GM21447 (cell line): Measurements from ENCODE around the gene LNX1.

Experiments
- ATAC-seq: cut with Tn5 transposase; IDR thresholded peaks from one replicate; pipeline ENCODE4 v1.9.1; 2021; ENCODE audit not compliant: unreplicated experiment

LNX1 gene

GRCh38 chr4:53501561-53501960, 89.7 kb downstream of the LNX1 start:
- no peak for ATAC-seq

GRCh38 chr4:53500546-53500945, 90.7 kb downstream of the LNX1 start:
- no peak for ATAC-seq

- ATAC-seq = no peak
Measured at GRCh38 chr4:53499791-53500190, 91.5 kb downstream of the LNX1 start.

GRCh38 chr4:53498706-53499105, 92.6 kb downstream of the LNX1 start:
- no peak for ATAC-seq

DNA sequence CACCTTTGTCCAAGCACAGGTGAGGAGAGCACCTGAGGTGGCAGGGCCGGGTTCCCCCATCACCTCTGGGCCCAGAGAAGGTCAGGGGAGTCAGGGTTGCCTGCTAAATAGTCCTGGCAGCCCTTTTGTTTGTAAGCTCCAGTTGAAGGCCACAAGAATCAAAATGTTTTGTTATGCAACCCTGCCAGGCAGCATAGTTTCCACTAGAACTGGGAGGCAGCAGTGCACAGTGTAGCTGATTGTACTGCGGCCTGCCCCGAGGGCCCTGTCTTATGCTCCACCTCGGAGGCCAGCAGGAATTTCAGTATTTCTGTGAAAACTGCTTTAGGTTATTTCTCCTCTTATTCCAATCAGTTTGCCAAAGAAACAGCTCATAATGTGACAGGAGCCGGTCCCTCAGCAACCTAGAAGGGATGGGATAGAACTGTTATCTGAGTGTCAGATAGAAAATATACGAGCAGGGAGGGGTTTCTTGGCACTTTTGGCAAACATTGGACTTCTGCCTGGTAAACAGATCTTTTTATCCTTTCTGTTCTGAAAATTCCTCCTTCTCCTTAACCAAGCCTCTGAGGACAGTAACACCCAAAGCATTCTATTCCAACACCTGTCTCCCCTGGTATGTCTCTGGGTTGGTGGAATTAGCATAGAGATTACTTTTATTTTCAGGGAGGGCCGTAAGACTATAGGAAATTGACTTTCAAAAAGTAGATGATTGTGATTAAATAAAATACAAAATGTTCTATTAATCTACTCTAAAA, 93.6 kb downstream of the LNX1 start:
- ATAC-seq = no peak

DNA sequence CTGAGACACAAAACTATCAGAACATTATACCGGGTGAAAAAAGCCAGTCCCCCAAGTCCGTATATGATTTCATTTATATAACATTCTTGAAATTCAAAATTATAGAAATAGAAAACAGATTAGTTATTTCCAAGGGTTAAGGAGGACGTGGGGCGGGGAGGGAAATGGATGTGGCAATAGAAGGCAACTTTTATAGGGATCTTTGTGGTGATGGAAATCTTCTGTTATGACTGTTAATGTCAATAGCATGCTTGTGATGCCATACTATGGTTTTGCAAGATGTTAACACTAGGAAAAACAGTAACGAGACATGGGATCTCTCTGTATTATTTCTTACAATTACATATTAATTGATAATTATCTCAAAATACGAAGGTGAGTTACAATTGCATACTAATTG, 96.4 kb downstream of the LNX1 start:
- ATAC-seq = no peak

- ATAC-seq = no peak
Measured at GRCh38 chr4:53490965-53491622, 100.2 kb downstream of the LNX1 start.

DNA sequence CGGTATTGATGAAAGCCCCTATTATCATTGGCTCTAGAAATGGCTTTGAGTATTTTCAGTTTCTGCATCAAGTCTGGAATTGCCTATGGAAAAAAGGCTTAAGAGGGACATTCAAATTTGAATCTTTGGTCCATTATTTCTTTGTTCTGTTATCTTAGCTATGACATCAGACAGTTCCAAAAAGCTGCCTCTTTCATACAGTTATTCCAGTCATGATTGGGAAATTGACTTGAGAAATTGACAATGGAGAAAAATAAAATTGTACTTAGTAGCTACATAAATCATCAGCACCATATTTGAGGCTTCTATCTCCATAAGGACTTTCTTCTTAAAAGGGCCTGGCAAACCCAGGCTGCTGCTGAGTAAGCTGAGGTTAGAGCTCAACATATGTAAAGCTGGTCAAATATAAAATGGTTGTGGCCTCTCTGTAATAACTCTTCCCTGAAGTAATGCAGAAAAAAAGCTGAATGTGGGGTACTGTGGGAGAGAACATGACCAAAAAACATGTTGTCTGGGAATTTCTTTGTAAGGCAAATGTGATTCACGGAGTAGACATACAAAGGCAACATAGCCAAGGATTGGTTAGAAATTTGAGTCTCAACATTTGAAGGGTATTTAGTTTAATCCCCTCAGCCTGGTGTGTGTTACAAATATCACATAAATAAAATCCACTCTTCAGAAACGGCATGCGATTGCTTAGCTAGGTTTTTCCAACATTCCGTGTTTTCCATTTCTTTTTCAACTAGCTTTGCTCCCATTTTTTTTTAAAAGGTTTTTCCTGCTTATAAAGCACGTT, 100.9 kb downstream of the LNX1 start:
- ATAC-seq = no peak

GRCh38 chr4:53489279-53489889, 101.9 kb downstream of the LNX1 start:
- ATAC-seq = no peak

- no peak for ATAC-seq
Measured at GRCh38 chr4:53487766-53488165, 103.5 kb downstream of the LNX1 start.

DNA sequence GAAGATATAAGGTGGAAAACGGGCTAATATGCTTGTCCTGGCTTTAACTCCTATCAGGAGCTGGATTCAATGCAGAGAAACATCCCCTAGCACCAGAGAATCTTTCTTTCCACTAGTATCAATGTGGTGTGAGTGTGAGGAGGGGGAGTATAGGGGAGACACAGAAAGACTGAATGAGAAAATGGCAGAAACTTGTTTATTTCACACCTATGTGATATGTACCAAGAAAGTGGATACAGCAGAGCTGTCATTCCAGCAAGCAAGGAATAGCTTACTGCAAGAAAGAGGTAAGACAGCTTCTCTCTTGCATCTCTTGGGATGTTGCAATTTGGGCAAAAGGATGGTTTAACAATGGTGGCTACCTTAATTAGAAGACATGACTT, 105.6 kb downstream of the LNX1 start:
- no peak for ATAC-seq

- no peak for ATAC-seq
Measured at GRCh38 chr4:53484911-53485657, 106.2 kb downstream of the LNX1 start.

DNA sequence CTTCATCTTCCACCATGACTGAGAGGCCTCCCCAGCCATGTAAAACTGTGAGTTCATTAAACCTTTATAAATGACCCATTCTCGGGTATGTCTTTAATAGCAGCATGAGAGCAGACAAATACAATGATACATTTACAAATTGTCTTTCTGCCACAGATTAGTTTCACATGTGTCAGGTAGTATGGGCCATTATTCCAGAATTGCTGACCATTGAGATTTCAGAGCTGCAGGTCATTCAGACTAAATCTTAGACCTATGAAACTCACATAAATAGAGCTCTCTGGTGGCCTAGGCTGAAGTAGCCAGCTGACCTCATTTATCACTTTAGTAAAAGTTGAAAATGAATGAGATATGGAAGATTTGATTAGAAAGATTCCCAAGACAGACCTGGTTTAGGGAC, 108.0 kb downstream of the LNX1 start:
- no peak for ATAC-seq

DNA sequence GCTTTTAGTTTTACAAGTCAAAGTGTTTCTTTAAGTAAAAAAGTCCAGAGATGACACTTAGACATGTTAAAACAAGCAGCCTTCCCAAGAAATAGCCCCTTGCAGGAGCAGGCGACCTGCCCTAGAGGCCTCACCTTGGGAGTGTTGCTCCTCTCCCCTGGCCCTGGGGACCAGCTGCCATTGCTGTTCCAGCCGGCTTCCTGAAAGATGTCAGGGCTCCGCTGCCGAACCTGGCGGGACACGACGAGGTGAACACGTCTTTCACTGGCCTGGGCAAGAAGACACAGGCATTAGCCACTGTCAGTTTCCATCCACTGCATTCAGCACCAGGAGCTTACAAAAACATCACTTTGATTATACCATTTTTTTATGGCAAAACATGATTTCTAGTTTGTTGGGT, 109.7 kb downstream of the LNX1 start:
- ATAC-seq = no peak

DNA sequence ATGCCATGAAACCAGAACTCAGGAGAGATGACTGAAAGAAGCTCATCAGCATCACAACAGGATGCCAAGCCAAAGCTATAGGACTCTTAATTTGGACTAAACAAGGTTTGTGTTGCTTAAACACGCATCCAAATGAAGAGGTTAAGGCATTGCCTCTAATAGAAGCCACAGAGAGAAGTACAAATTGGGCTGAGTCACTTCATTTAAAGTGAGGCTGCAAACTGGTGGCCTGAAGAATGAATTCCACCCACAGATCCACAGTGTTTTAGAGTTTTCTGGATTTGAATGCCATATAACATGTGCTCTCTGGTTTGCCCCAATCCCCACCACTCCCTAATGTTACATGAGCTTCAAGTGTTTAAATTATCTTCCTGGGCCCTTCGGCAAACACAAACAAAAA, 110.4 kb downstream of the LNX1 start:
- ATAC-seq = no peak

DNA sequence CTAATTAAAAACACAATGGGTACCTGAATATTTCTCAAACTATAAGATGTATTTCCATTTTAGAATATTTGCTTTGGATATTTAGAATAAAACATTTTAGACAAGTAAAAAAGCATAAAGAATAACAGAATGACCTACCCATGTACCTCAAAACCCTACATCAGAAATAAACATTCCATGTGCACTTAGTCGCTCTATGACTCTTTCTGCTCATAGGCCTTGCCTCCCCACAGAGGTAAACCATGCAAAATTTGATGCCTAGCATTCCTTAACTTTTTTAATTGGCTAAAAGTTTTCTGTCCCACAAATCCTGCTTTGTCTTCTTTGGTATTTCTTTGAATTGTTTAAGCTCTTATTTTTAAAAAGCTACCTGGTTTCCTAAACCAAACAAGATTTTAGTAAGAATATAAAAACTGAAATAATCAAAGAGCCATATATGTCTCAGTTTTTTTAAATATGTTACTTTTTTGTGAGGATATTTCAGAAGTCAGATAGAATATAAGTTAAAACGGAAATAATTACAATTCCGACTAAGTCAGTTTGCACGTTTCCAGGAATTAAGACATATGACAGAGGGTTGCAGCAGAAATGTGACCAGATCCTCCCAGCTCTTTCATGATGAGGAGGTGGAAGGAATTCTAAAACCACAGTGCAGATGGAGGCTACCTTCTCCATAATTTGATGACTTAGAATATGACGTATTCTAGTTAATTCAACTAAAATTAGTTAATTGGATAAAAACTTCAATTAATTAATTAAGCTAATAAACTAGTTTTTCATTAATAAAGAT, 111.4 kb downstream of the LNX1 start:
- ATAC-seq = no peak

DNA sequence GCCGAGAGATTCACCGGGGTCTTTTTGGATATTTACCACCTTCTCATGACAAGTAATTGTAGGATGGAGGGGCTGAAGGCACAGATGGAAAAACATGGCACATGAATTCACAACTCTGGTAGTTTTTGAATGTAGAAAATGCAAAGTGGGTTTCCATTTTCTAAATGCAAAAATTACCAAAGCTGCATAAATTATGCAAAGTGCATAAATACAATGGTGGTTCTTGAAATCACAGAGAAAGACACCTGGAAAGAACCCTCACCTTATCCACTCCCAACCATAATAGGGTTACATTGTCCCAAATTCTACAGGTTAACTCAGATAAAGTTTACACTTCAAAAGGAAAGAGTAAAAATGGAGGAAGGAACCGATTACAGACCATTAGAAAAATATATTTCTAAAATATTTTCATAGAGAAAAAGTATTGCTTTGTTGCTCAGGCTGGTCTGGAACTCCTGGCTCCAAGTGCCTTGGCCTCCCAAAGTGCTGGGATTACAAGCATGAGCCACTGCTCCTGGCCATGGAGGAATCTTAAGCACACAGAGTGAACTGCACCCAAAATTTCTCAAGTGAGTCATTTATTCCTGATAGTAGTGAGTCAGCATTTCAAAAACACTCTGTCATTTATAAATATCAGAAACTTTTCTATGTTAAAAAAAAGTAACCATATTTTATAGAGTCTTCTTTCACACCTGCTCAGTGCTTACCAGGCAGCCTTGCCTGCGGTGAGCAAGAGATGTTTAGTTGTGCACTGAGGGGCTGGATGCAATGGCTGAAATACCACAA, 112.4 kb downstream of the LNX1 start:
- ATAC-seq = no peak

- no peak for ATAC-seq
Measured at GRCh38 chr4:53477636-53478035, 113.7 kb downstream of the LNX1 start.

DNA sequence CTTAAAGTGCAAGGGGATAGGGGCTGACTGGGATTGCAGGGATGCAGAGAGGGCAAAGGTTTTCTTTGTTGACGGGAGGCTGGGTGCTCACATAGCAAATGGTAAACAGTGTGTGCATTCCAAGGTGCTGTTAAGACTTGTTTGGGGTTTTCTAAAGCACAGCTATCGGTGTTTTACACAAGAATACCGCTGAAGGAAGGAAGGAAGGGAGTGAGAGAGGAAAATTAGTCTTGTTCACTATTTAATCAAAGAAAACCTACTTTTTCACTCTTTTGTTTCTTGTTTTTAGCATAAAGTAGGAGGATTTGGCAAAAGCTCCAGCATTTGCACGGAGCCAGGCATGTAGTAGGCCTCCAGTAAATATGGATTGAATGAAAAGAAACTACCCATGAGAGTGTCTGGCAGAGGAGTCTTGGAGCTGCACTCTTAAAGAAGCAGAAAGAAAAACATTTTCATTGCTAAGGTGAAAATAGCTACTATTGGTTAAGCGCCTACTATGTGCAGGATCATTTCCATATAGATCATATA, 114.2 kb downstream of the LNX1 start:
- ATAC-seq = no peak
